Uterus (tissue), 2 donors: Measurements from ENCODE around the gene ZP1.

Source experiments
- CTCF ChIP-seq, 4 experiments: fragments of 200-600 bp in 2 of 4; fragments of 450-650 bp in 2 of 4; sonication (generic) in 2 of 4; IDR thresholded peaks; one replicate each; pipeline ENCODE4 v1.5.1; 2016 to 2019; ENCODE audit warnings: antibody characterized with exemption in 4 of 4, mild to moderate bottlenecking in 2 of 4, moderate library complexity in 1 of 4
- POLR2A ChIP-seq, 2 donors: fragments of 450-650 bp; IDR thresholded peaks; one replicate each; pipeline ENCODE4 v1.6.1; 2016; ENCODE audit warnings: antibody characterized with exemption in 2 of 2, mild to moderate bottlenecking in 1 of 2, moderate library complexity in 1 of 2

- no peak for TF ChIP-seq CTCF (IDR thresholded peaks at IDR 0.05)
- no peak for TF ChIP-seq POLR2A (IDR thresholded peaks at IDR 0.05)
Observed at GRCh38 chr11:60878245-60879101, 11.1 kb downstream of the ZP1 start.
